ENCODE results near the gene SEZ6L2.
"Not testable (repeated sequence)": the region's sequence is repeated elsewhere in the genome, so short reads cannot be mapped to it uniquely, and the experiment has no call there.

The SEZ6L2 gene

GRCh38 chr16:29881050-29881449 lies 18.3 kb downstream of the SEZ6L2 start:
- no peak for DNase-seq

- no peak for DNase-seq
These were observed 21.2 kb downstream of the SEZ6L2 start for GRCh38 chr16:29878172-29878571.

DNA sequence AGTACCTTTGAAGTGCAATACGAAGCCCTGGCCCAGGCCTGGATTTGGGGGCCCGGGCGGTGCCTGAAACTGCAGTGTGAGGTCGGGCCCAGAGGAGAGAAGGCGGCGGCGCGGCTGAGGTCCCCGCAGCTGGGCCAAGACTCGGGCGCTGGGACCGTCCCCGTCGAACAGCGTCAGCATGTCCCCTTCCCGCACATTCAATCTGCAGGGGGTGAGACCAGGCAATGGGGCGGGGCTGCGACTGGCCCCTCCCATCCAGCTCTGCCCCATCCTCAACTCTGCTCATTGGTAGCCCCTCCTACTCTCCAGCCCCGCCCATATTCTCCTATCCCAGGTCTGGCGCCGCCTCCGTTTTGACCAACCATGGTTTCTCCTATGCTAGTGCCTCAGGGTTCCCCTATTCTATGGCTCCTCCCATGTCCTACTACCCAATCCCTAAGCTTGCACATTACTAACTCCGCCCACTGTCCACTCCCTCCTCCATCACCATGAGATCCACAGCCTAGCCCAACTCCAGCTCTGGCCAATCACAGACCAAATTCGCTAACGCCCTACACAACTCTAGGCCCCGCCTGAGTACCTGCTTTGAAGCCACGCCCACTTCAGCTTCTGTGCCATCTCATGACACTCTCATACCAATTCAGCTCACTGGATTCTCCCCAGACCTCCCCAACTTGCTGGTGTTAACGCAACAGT lies 21.9 kb downstream of the SEZ6L2 start:
- DNase-seq: peak; percentile 97

- no peak for DNase-seq
These were observed 22.6 kb downstream of the SEZ6L2 start for GRCh38 chr16:29876594-29877249.

DNA sequence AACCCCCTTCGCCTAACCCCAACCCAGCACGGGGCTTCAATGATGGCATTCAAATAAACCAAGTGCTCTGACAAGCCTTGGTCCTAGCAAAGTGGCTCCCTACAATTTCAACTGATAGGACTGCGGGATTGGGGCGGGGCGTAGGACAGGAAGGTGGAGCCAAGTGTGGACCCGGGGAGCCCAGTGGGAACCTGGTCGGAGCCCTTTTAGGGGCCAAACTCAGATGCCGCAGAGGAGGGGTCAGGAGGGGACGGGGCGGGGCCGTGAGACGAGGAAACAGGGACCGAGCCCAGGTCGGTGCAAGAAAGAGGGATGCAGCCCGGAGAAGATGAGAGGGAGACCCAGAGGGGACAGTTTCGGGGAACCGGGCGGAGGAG lies 23.1 kb downstream of the SEZ6L2 start:
- DNase-seq: no peak

GRCh38 chr16:29875206-29875605 lies 24.1 kb downstream of the SEZ6L2 start:
- DNase-seq: no peak

GRCh38 chr16:29873319-29873718 lies 26.0 kb downstream of the SEZ6L2 start:
- no peak for DNase-seq

- no peak for DNase-seq
These were observed 27.4 kb downstream of the SEZ6L2 start for GRCh38 chr16:29871822-29872546.

GRCh38 chr16:29869067-29869466 lies 30.3 kb downstream of the SEZ6L2 start:
- DNase-seq: not testable (repeated sequence)

DNA sequence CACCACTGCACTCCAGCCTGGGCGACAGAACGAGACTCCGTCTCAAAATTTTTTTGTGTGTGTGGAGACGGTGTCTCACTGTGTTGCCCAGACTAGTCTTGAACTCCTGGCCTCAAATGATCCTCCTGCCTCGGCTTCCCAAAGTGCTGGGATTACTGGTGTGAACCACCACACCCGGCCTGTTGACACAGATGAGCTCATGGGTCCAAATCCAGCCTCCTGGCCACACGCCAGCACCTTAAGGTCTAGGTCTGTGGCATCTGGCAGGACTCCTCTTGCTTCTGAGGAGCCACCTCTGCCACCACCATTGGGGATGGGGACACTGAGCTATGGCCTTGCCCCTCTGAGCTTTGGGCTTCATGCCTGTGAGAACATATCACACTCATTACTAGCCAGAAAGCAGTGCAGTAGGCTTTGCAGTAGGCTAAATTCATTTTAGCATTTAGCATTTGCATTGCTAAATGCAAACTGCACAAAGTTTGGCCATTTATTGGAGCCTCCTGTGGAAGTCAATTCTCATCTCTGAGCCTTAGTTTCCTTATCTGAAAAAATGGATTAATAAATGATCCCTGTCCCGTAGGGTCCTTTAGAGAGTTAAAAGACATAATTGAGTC lies 30.8 kb downstream of the SEZ6L2 start:
- no peak for DNase-seq

DNA sequence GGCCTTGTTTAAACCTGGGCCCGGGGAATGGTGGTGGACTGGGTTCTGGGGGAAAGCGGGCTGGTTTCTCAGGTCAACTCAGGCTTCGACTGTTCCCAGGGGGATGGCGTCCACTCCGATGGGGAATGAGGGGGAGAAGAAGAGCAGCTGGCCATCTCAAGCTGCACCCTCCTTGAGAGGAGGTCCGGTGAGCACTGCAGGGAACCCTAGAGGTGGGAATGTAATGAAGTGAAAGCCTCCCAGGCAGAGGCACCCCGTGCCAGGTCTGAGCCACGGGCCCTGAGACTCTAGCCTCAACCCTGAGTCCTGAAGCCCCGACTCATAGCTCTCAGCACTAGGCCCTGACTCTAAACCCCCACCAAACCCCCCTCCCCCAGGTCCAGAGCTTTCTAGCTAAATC lies 35.1 kb downstream of the SEZ6L2 start:
- no peak for DNase-seq

GRCh38 chr16:29863669-29863984 lies 35.7 kb downstream of the SEZ6L2 start:
- DNase-seq: no peak

DNA sequence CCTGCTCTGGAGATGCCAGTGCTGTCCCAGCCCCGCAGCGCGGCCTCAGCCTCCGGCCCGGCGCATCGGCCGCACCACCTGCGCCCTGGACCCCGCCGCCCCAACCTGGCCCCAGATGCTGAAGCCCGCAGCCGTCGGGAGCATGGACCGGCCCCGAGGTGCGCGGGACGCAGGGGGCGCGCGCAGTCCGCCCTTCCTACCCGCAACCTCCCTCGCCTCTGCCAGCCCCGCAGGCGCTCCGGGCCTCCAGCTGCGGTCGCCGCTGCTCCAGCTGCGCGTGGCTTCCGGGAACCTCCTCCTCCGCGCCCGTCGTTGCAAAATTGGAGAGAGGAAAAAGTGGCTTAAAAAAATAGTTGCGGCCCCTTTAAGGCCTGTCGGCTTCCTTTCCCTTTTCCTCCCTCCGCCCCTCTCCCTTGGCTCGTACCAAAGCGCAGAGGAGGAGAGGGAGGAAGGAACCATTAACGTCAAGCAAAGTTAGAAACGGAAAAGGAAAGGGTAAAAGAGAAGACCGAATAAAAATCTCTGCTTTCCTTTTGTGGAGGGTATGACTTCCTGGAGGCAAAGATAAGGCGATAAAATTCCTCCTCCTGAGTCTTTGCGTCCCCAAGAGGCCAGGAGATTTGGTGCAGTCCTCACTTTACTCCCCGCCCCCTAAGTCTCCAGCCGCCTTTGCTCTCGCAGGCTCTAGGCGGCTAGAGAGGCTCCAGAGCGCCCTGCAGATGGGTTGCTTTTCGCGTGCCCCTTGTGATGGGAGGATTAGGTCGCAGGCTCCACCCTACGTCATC lies 36.3 kb downstream of the SEZ6L2 start, which contains the start of gene CDIPT:
Gene CDIPT, minus strand, starts transcription at position 343 of the 785 bp plus-strand sequence. CDS start 369 bp downstream, outside the sequence.
- DNase-seq: peak; percentile 39

- DNase-seq: no peak
These were observed 36.9 kb downstream of the SEZ6L2 start for GRCh38 chr16:29862383-29862883.

- no peak for DNase-seq
These were observed 39.1 kb downstream of the SEZ6L2 start for GRCh38 chr16:29860218-29860617.

DNA sequence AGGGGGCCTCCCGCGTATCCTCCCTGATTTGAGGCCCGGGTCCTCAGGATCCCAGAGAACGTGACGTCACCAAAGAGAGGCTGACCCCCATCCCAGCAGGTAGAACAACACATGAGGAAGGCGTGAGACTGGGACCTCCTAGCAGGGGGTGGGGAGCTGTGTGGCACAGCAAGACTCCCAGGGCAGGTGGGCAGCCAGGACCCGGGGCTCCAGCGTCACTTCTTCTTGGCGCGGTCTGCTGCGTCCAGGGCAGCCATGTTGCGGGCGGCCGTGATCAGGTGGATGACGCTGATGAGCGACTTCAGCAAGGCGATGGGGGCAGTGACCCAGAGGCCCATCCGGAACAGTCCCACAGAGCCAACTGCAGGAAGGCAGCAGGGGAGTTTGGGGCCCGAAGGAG lies 40.4 kb downstream of the SEZ6L2 start:
- no peak for DNase-seq

- no peak for DNase-seq
These were observed 41.1 kb downstream of the SEZ6L2 start for GRCh38 chr16:29858149-29858849.

DNA sequence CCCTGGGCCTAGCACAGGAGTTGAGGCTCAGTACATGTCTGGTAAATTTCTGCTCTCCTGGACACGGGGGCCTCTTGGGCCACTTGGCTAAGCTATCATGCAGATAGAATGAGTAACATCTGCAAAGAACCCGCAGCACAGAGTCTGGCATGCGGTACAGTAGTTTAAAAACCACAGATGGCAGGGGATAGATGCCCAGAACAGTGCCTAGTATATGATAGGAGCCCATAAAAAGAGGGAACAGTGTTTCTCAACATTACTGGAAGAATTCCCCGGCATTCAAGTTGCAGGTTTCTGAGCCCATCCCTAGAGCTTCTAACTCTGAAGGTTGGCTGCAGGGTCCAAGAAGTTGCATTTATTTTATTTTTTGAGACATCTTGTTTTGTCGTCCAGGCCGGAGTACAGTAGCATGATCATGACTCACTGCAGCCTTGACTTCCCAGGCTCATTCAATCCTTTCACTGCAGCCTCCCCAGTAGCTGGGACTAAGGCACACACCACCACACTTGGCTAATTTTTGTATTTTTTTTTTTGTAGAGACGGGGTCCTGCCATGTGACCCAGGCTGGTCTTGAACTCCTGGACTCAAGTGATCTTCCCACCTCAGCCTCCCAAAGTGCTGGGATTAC lies 42.1 kb downstream of the SEZ6L2 start:
- no peak for DNase-seq

DNA sequence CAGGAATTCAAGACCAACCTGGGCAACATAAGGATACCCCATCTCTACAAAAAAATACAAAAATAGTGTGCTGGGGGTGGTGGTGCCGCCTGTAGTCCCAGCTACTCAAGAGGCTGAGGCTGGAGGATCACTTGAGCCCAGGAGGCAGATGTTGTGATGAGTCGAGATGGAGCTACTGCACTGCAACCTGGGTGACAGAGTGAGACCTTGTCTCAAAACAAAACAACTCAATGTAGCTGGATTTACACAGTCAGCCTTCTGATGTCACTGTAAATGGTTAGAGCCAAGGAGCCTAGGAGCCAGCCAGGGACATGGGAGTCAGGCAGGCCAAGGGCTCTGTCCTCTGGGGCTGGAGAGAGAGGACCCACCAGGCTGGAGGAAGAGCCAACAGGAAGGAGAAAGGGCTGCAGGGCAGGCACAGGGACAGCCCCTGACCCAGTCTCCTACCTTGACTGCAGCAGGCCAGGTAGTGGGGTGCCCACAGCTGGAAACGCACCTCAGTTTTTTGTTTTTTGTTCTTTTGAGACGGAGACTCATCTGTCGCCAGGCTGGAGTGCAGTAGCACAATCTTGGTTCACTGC lies 44.7 kb downstream of the SEZ6L2 start:
- no peak for DNase-seq

- no peak for DNase-seq
These were observed 46.7 kb downstream of the SEZ6L2 start for GRCh38 chr16:29852654-29853053.

DNA sequence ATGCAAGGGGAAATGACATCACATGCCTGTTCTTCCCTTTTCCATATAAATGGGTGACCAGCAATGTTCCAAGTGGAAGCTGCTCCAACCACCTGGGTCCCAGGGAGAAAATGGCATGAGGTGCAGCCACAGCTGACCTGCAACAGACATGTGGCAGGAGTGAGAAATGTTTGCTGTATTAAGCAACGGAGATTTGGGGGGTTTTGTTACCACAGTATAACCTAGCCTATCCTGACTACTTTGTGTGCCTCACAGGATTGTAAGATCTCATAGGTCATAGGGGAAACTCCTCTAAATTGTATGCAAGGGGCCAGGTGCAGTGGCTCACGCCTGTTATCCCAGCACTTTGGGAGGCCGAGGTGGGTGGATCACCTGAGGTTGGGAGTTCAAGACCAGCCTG lies 48.4 kb downstream of the SEZ6L2 start:
- DNase-seq: no peak

All from NCI-H187 treated with DMSO at 0.1 percent for 48 hours (cell line).